MV-4-11 (cell line): ENCODE results near the gene ACTR5.

Experiments used
- DNase-seq: peaks from one replicate; lab custom pipeline; 2025; lab: John Stamatoyannopoulos, UW

Gene ACTR5

DNA sequence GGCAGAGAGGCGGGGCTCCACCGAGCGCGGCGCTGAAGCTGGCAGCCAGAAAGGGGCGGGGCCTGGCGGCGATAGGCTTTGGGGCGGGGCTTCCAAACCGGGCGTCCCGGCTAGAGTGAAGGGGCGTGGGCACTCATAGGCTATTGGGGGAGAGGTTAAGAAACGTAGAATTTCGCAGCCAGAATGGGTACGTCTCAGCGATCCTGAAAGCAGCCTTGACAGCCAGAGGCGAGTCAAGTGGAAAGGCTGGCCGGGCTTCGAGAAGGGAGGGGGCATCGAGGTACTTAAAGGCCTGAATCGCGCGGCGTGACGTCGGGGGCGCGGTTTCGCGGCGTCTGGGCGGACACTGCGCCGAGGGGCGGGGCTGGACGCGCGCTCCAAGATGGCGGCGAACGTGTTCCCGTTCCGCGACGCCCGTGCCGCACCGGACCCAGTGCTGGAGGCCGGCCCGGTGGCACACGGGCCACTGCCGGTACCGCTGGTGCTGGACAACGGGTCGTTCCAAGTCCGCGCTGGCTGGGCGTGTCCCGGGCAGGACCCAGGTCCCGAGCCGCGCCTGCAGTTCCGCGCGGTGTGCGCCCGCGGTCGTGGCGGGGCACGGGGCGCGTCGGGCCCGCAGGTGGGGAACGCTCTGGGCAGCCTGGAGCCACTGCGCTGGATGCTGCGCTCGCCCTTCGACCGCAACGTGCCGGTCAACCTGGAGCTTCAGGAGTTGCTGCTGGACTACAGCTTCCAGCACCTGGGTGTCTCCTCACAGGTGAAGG, at the start of gene ACTR5:
Gene ACTR5 (plus strand): TSS at position 364 of the 764 bp plus-strand sequence. CDS start 19 bp downstream, at position 383.
- DNase-seq, result peak; percentile 86

DNA sequence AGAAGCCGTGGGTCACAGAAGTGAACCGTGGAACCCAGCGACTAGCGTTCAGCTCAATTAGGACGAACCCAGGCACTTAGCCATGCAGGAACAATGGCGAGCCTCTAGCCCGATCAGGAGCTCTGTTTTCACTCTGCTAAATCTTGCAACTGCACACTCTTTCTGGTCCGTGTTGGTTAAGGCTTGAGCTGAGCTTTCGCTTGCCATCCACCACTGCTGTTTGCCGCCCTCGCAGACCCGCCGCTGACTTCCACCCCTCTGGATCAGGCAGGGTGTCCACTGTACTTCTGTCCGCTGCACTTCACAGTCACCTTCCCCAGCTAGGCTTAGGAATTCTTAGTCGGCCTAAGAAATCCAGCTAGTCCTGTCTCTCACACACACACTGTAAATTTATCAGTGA, 49.7 kb upstream of the ACTR5 start:
- DNase-seq, result no peak

DNA sequence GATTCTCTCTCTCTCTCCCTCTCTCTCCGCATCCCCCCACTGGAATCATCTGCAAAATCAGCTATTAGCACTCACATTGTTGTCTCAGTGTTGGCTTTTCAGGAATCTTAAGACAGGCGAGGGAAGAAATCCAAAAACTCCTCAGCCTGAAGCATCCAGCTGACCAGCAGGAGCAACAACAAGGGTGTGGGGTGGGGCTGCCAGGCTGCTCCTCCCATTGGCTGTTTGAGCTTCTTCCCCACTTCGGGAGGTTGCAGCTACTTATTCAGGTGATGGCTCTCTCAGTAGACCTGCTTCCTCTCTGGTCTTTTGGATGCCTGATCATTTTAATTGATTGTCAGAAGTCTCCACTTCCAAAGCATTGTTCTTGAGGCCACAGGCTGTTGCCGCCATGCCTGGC, 48.1 kb upstream of the ACTR5 start:
- no peak for DNase-seq

DNA sequence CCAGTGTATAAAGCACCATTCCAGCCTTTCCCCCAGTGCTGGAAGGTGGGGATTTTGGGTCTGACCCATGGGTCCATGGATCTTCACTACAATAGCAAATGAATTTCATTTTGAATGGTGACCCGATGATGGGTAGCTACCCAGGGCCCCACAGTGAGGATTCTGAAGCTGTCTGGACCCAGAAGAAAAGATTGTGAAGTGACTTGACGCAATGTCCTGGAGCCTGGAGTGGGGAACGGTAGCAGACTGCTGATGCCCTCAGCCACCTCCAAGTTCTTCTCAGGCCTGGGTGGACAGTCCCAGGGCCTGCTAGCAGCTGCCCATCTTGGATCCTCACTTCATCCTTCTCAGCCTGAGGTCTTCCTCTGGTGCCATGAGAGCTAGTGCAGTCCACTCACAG, 47.3 kb upstream of the ACTR5 start:
- DNase-seq, result no peak

DNA sequence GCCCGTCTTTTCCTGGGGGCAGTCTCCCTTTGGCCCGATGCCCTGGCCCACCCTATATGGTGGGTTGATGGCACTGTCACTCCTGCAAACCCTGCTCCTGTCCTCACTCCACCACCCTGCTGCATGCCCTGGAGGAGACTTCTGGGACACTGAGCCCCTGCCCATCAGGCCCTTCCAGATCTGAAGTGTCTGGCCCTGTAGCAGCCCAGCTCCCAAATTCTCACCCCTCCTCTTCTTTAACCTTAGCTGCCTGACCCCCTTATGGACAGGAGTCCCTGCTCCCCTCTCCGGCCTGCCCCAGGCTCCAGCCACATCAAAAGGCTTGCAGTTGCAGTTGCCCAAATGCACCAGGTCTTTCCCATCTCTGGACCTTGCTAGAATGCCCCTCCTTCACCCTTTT, 44.7 kb upstream of the ACTR5 start:
- no peak for DNase-seq

DNA sequence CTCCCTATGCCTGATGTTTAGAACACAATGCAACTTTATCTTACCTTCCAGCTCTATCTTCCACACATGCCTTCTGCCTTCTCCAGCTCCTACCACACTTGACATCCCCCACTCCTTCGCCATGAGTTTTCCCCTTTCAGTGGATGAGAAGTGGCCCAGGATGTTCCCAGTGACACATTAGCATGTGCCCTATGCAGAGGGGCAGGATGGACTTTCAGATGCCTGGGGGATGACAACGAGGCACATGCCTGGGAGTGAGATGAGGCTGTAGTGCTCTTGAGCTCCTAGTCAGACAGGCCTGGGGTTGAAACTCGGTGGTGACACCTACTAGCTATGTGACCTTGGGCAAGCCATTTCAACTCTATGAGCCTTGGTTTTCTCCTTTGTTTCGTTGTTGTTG, 44.1 kb upstream of the ACTR5 start:
- no peak for DNase-seq

DNA sequence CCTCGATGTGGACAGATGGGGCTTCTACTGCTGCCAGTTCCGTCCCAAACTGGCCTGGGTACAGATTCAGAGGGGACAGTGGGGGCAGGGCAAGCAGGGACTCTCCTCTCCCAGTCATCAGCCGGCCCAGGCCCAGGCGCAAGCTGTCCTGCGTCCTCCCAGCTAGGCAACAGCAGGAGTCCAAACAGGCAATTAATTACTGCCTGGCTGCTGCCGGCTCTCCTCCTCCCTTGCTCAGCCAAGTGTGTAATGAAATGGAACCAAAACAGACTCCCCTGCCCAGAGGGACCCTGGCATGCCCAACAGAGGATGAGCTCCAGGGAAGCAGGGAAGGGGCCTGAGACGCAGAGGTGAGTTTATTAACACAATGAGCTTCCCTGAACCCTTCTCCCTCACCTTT, 41.8 kb upstream of the ACTR5 start:
- no peak for DNase-seq

DNA sequence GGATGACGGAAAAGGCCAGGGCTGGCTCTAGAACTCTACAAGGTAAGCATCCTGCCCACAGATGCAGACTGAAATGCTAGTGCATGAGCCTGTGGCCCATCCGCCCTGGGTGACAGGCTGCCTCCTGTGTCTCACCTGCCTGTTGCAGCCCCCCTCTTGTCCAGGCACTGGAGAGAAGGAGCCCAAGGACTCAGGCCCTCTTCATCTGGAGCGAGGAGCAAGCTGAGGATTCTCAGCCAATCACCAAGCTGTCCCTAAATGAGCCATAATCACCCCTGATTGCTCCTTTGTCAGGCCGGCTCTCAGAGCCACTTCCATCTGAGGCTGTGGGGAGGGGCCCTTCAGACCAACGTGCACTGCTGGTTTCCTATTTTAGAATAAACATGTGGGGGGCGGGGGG, 34.0 kb upstream of the ACTR5 start:
- no peak for DNase-seq

DNA sequence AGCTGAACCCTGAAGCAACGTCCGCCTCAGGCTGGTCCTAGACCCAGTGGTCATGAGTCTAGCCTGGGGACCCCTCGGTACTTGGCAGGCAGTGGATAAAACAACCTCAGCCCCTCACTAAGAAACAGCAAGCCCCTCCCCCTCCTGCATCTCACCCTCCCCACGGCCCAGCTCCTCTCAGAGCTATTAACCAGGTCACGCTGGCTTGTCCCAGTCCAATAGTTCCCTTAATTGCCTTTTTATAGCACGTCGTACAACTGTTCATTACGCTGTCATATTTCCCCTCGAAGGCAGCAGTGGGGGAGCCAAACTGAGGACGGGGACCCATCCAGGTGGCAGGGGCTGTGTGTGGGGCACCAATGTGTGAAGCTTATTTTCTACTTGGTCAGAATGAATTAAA, 32.6 kb upstream of the ACTR5 start:
- DNase-seq, result no peak

DNA sequence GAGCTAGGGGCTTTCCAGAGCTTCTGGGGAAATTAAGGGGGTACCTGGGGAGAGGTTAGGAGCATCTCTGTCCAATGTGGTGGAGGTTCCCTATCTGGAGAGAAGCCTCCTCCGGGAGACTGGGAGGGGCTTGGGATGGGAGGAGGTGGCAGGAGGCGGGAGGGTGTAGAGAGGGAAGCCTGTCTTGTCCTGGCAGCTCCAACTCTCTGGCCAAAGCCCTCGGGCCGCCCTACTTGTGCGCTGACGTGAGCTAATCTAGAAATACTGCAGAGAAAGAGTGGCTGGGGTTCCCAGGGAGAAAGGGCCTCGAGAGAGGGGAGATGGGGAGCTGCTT, 25.6 kb upstream of the ACTR5 start:
- DNase-seq, result no peak

DNA sequence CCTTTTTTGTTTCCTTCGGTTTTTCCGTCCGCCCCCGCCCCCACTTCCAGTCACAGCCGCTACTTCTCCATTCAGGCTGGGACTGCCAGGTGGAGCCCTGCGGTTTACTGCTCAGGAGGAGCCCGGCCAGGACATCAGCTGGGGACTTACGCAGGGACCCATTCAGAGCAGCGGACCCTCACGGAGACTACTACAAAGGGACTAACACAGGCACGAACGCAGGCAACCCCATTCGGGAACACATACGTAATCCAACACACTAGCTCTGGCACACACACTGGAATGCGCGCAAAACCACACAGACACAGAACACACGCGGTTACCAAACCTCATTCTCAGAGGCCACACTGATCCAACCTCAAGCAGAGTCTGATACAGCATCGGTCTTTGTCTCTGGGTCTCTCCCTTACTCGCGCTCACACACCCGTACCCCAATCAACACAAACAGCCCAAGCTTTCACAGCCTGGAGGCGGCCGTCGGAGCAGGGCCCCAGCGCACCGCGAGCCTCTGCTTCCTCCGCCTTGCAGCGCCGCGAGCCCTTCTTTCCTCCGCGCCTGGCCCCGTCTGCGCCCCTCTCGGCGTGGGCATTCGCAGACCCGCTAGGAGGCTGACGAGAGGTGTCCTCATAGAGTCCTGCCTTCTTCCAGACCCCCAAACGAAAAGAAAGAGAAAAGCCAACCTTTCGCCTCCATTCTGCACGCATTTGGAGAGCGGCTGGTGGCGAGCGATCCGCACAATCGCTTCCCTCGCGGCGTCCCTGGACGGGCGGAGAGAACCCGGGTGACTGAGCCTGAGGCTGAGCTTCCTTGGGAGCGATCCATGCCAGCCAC, 25.0 kb upstream of the ACTR5 start:
- DNase-seq, result peak; percentile 76

DNA sequence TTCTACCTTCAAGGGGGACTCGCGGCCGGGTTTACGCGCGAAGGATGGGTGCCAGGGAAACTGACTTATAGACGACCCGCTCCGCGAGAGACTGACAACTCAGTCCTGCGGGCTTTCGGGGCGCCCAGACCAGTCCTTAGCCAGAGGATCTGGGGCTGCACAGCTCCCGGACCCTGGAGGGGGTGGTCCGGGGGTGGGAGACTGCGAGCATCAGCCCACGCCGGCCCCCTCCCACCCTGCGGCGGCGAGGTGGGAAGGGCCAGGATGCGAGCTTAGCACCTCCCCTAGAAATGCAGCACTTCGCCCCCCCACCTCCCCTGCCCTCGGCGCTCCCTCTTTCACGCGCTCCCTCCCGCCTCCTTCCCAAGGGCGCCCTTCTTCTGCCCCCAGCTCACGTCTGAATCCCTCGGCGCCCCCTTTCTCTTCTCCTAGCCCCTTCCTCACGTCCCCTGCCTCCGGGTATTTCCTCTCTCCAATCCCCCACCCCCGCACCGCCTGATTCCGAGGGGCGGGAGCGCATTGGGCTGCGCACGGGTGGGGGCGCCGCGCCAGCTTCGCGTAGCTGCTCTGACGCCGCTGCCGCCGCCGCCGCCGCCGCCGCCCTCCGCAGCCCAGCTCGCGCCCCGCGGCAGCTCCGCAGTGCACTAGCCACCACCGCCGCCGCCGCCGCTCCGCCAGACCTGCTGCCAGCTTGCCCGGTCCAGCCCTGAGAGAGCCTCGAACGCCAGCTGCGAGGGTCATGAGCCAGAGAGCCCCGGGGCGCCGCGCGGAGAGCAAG, 24.2 kb upstream of the ACTR5 start, which contains the start of gene SLC32A1:
Gene SLC32A1 (plus strand): TSS at position 639 of the 778 bp plus-strand sequence. CDS start 239 bp downstream, outside the sequence.
- no peak for DNase-seq

DNA sequence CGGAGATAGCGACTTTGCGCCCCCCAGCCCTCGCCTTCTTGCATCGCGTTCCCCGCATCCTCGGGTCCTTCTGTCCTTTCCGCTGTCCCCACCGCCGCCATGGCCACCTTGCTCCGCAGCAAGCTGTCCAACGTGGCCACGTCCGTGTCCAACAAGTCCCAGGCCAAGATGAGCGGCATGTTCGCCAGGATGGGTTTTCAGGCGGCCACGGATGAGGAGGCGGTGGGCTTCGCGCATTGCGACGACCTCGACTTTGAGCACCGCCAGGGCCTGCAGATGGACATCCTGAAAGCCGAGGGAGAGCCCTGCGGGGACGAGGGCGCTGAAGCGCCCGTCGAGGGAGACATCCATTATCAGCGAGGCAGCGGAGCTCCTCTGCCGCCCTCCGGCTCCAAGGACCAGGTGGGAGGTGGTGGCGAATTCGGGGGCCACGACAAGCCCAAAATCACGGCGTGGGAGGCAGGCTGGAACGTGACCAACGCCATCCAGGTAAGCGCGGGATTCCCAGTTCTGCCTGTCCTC, 23.6 kb upstream of the ACTR5 start:
- no peak for DNase-seq

DNA sequence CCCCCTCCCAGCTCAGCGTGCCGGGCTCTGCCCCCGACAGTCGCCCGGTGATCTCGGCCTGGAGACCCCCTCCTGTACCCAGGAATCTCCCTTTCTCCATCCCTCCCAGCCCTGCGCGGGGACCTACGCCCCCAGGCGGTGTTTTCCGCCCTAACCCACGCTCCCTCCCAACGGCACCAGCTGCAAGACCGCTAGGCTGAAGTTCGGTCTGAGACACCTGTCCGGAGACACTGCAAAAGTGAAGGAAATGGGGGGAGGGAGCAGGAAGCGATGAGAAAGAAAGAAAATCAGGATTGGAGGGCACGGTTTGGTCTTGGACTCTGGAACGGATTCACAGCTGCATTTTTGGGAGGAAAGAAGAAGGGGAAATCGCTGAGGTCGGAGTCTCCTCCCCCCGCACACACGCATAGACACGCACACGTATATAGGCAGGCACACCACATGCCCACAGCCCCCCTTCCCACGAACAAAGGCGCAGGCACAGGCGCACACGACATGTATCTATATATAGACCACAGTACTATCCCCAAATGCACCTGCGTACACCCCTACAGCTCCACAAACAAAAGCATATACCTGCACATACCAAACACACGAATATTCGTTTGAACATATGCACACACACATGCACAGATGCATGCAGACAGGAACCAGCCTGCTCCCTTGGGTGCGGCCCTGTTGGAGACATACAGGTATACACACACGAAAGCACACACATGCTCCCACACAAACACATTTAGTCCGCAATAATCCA, 22.9 kb upstream of the ACTR5 start:
- no peak for DNase-seq

DNA sequence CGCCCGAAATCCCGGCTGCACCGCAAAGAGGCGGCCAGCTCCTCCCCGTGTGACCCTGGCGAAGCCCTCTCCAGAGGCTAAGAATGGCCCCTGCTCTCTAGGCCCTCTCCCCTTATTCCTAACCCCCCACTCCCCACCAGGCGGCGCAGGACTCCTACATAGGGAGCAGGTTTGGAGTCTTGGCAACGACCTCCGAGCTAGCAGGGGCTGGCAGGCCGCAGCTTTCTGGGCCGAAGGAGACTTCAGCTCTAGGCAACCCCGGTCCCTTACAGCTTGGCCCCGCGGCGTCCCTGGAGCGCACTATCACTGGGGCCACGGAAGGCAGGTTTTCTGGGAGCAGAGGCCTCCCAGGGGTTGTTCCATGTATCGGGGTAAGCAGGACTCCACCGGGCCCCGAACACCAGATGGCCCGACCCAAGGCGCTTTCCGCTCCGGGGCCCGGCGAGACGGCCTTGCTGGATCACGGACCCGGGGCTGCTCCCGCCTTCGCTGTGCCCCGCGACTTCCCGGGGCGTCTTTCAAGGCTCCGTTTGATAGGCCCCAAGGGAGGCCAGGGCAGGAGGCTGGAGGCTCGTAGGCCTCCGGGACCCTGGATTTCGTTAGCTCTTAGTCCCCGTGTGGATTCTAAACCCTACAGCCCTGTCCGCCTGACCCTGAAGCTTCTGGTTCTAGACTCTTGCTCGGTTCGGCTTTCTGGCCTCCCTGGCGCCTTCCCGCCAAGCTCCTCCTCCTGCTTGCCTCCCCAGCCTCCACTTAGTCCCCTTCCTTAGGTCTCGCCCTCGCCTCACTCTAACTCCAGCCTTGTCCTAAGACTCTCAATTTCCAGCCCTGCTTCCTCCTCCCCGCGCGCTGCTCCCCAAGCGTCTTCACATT, 22.1 kb upstream of the ACTR5 start:
- no peak for DNase-seq

DNA sequence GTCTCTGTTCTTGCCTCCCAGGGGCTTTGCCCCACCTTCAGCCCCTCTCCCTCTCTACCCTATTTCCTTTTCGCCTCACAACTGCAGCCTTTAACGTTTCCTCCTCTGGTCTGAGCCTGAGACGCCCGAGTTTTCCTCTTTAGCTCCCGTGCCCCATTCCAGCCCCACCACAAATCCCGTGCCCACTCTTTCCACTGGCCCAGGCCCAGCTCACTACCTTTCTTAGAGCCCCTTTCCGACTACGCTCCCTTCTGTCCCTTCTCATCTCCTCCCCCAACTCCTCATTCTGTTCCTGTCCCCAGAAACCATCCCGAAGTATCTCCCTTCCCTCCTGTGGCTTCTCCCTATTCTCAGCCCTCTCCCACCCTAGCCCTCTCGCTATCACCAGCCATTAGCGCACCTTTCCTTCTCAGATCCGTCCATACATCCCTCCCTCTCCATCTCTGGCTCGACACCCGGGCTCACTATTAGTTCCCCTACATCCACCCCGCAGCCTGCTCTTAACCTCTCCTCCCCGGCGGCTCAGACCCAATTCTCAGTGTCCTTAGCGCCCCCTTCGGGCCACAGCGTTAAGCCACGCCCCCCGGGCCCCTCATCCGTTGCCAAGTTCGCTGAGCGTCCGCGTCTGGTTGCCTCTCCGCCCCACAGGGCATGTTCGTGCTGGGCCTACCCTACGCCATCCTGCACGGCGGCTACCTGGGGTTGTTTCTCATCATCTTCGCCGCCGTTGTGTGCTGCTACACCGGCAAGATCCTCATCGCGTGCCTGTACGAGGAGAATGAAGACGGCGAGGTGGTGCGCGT, 21.3 kb upstream of the ACTR5 start:
- no peak for DNase-seq

DNA sequence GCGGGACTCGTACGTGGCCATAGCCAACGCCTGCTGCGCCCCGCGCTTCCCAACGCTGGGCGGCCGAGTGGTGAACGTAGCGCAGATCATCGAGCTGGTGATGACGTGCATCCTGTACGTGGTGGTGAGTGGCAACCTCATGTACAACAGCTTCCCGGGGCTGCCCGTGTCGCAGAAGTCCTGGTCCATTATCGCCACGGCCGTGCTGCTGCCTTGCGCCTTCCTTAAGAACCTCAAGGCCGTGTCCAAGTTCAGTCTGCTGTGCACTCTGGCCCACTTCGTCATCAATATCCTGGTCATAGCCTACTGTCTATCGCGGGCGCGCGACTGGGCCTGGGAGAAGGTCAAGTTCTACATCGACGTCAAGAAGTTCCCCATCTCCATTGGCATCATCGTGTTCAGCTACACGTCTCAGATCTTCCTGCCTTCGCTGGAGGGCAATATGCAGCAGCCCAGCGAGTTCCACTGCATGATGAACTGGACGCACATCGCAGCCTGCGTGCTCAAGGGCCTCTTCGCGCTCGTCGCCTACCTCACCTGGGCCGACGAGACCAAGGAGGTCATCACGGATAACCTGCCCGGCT, 20.6 kb upstream of the ACTR5 start:
- no peak for DNase-seq

DNA sequence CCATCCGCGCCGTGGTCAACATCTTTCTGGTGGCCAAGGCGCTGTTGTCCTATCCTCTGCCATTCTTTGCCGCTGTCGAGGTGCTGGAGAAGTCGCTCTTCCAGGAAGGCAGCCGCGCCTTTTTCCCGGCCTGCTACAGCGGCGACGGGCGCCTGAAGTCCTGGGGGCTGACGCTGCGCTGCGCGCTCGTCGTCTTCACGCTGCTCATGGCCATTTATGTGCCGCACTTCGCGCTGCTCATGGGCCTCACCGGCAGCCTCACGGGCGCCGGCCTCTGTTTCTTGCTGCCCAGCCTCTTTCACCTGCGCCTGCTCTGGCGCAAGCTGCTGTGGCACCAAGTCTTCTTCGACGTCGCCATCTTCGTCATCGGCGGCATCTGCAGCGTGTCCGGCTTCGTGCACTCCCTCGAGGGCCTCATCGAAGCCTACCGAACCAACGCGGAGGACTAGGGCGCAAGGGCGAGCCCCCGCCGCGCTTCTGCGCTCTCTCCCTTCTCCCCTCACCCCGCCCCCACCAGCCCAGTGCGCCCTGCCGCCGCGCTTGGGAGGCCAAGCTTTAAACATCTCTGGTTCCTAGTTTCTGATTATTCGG, 20.0 kb upstream of the ACTR5 start:
- no peak for DNase-seq
